GM12801 (cell line): ENCODE results near the gene WDTC1.

Experiments used
- TF ChIP-seq, protein P1 (sequence below): IDR thresholded peaks from one replicate; pipeline ENCODE4 v1.5.1; 2011; ENCODE audit warnings: control low read depth; ENCODE audit not compliant: insufficient read length; ENCODE audit errors: extremely low read depth

The WDTC1 gene, protein sequence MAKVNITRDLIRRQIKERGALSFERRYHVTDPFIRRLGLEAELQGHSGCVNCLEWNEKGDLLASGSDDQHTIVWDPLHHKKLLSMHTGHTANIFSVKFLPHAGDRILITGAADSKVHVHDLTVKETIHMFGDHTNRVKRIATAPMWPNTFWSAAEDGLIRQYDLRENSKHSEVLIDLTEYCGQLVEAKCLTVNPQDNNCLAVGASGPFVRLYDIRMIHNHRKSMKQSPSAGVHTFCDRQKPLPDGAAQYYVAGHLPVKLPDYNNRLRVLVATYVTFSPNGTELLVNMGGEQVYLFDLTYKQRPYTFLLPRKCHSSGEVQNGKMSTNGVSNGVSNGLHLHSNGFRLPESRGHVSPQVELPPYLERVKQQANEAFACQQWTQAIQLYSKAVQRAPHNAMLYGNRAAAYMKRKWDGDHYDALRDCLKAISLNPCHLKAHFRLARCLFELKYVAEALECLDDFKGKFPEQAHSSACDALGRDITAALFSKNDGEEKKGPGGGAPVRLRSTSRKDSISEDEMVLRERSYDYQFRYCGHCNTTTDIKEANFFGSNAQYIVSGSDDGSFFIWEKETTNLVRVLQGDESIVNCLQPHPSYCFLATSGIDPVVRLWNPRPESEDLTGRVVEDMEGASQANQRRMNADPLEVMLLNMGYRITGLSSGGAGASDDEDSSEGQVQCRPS

DNA sequence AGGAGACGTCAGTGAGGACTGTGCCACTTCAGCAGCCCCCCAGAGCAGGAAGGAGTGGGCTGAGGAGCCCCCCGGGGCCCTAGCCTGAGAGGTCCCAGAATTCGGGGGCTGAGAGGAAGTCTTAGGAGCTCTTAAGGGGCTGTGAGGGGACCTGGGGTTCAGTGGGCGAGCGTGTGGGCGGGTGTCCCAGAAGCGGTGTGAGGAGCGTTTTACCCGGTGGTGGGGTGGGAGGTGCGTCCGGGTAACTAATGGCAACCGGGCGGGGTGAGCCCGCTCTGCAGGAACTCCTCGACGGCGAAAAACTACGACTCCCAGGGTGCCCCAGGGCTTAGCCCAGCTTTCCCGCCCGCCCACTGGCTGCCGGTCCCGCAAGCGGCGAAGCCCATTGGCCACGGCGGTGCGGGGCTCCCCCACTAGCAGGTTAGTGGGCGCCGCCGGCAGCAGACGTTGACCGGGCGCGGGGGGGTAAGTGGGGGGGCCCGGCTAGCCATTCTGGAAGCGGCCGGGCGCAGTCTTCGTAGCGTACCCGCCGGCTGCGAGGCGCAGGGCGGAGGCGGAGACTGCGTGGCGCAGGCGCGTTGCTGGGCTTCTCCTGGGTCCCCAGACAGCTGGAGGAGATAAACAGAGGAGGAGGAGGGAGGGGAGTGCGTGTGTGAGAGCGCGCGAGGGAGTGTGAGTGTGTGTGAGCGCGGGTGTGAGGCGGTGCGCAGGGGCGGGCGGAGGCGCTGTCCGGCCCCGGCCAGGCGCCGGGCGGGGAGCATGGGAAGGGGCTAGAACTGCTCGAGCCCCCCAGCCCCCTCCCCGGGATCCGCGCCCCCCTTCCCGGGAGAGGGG is at the start of gene WDTC1:
TSS of gene WDTC1 (plus strand) at position 584 of the 834 bp plus-strand sequence. CDS start 26,423 bp downstream, outside the sequence.
- TF ChIP-seq, protein P1, sequence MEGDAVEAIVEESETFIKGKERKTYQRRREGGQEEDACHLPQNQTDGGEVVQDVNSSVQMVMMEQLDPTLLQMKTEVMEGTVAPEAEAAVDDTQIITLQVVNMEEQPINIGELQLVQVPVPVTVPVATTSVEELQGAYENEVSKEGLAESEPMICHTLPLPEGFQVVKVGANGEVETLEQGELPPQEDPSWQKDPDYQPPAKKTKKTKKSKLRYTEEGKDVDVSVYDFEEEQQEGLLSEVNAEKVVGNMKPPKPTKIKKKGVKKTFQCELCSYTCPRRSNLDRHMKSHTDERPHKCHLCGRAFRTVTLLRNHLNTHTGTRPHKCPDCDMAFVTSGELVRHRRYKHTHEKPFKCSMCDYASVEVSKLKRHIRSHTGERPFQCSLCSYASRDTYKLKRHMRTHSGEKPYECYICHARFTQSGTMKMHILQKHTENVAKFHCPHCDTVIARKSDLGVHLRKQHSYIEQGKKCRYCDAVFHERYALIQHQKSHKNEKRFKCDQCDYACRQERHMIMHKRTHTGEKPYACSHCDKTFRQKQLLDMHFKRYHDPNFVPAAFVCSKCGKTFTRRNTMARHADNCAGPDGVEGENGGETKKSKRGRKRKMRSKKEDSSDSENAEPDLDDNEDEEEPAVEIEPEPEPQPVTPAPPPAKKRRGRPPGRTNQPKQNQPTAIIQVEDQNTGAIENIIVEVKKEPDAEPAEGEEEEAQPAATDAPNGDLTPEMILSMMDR: no peak

DNA sequence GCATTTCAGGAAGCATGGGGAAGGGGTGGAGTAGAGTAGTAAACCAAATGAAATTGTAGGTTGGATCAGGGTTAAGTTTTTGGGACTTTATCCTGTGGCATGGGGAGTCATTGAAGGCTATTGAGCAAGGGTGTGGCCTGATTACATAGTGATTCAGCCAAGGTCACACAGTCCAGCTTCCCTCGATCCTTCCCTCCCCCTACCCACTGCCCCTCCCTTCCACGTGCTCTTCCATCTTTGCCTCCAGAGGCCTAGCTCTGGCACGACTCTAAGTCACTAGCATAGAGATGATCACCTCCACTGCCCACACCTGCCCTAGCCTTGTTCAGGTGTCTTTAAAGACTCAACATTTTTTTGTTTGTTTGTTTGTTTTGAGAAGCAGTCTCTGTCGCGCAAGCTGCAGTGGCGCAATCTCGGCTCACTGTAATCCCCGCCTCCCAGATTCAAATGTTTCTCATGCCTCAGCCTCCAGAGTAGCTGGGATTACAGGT is 42.3 kb upstream of the WDTC1 start:
- TF ChIP-seq, protein P1: no peak

DNA sequence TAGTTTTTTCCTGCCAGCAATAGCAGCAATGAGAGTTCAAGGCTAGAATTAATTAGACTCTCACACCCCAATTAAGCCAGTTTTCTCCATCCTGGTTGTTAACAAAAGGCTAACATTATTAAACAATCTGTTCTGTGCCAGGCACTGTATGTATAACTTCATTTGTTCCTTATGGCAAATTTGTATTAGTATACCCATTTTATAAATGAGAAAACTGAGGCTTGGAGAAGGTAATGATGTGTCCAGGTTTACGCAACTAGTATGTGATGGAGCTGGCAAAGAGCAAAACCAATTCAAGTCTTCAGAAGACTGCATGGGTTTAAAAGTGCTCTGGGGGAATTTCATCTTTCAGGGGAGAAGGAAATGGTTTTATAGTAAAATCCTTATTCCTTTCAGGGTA is 41.2 kb upstream of the WDTC1 start:
- TF ChIP-seq, protein P1: no peak

DNA sequence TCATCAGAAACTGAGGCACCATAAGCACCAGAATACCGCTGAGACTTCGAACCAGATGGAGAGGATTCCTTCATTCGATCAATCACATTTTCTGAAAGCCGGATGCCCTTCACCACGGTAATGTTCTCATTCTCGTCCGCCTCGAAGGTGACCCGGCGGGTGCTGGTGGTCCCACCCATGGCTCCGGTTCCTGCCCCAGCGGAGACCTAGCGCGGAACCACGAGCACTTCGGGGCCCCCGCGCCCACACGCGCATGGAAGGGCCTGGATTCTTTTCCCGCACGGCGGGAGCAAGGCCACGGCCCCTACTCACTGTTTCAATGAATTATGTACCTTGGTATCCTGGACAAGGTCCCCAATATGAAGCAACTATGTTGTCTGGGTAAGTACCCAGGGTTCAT is 33.1 kb upstream of the WDTC1 start:
- TF ChIP-seq, protein P1: no peak

DNA sequence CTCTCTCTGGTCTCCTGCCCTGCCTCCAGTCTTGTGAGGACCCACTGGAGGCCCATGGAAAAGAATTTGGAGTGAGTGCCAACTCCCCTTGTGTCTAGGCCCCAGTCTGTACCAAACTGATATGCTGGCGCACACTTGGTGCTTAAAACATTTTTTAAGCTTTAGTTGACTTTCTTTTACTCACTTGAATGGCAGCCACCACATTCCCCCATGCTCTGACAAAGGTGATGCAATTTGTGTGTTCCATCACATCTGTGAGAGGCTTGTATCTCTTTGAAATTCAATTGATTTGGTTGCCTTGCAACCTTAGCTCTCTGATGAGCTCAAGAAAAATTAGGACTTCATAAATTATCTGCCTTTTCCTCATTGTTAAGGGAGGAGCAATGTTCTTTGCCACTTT is 30.5 kb upstream of the WDTC1 start:
- TF ChIP-seq, protein P1: no peak

DNA sequence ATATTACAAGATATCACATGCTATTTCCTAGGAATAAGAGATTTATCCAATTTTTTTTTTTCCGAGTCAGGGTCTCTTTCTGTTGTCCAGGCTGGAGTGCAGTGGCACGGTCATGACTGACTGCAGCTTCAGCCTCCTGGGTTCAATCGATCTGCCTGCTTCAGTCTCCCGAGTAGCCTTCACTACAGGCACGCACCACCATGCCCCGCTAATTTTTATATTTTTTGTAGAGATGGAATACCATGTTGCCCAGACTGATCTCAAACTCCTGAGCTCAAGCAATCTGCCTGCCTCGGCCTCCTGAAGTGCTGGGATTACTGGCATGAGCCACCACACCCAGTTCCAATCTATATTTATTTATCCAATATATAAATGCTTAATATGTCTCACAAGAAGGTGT is 18.0 kb upstream of the WDTC1 start:
- TF ChIP-seq, protein P1: no peak

DNA sequence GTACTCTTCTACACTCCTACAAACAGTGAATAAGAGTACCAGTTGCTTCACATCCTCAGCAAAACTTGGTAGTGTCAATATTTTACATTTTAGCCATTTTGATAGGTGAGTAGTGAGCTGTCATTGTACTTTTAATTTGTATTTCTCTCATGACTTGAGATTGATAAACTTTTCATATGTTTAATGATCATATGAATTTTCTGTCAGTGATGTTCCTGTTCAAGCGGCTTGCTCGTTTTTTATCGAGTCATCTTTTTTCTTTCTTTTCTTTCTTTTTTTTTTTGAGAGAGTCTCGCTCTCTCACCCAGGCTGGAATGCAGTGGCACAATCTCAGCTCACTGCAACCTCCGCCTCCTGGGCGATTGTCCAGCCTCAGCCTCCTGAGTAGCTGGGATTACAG is 17.0 kb upstream of the WDTC1 start:
- TF ChIP-seq, protein P1: no peak
